Uterus (tissue), 4 donors: ENCODE data around the gene OTOA. TPM values are rescaled to one million over a fixed set of nuclear protein-coding genes. Genes with fewer than 3 reads are reported as not detected.

ENCODE experiments used
- DNase-seq, 2 donors: peaks; one replicate each; pipeline ENCODE4 v3.0.0-alpha.2; 2019 to 2020
- H3K27ac ChIP-seq, 2 donors: fragments of 200-600 bp; sonication (generic); 1 replicate in 1 of 2; 2 replicates in 1 of 2; pipeline ENCODE4 v1.5.1; 2016 to 2018
- H3K27me3 ChIP-seq, 2 donors: fragments of 200-600 bp; sonication (generic); one replicate each; pipeline ENCODE4 v1.5.1; 2018 to 2019; ENCODE audit warnings: control low read depth in 1 of 2
- H3K36me3 ChIP-seq, 2 donors: fragments of 200-600 bp; sonication (generic); one replicate each; pipeline ENCODE4 v1.5.1; 2019; ENCODE audit warnings: control low read depth in 1 of 2
- H3K4me1 ChIP-seq, 2 donors: fragments of 200-600 bp; sonication (generic); one replicate each; pipeline ENCODE4 v1.5.1; 2018 to 2019; ENCODE audit warnings: control low read depth in 1 of 2
- H3K4me3 ChIP-seq, 2 donors: fragments of 200-600 bp; sonication (generic); 1 replicate in 1 of 2; 2 replicates in 1 of 2; pipeline ENCODE4 v1.5.1; 2018 to 2019; ENCODE audit warnings: mild to moderate bottlenecking in 1 of 2
- H3K9me3 ChIP-seq, 2 donors: fragments of 200-600 bp; sonication (generic); one replicate each; pipeline ENCODE4 v1.5.1; 2019; ENCODE audit warnings: control low read depth in 1 of 2
- CTCF ChIP-seq, 4 experiments: fragments of 200-600 bp in 2 of 4; fragments of 450-650 bp in 2 of 4; sonication (generic) in 2 of 4; IDR thresholded peaks; one replicate each; pipeline ENCODE4 v1.5.1; 2016 to 2019; ENCODE audit warnings: antibody characterized with exemption in 4 of 4, mild to moderate bottlenecking in 2 of 4, moderate library complexity in 1 of 4
- POLR2A ChIP-seq, 2 donors: fragments of 450-650 bp; IDR thresholded peaks; one replicate each; pipeline ENCODE4 v1.6.1; 2016; ENCODE audit warnings: antibody characterized with exemption in 2 of 2, mild to moderate bottlenecking in 1 of 2, moderate library complexity in 1 of 2
- intact Hi-C: fragments of 100-400 bp; cut with DNase I; formaldehyde crosslinking; loops from one replicate; pipeline ENCODE4 v1.15.1; 2023; ENCODE audit warnings: low total_unique reads
- total RNA-seq, 4 donors: library from RNA; depleted of rRNA in 3 of 4; stranded (reverse); fragments of >200 nt in 3 of 4; gene quantifications; one replicate each; pipeline versions ENCODE4 v1.1.0 to v1.2.4, GENCODE V29; 2014 to 2023
- donor health status: DM: yes; HTN: yes; CAD: no.

The OTOA gene
- total RNA-seq, 4 donors from 2014 or later, result 0.21 to 0.28 TPM; not detected in 2

- no peaks in the 10 kb centered on the region for H3K27me3 ChIP-seq
- no peak for TF ChIP-seq POLR2A (IDR thresholded peaks at IDR 0.05)
- no peak for DNase-seq
- H3K4me3 ChIP-seq, result no peak overlapping the region
- intact Hi-C loops, result no loop called here
- H3K9me3 ChIP-seq, result no peaks in the 10 kb centered on the region
- H3K4me1 ChIP-seq, result no peaks in the 10 kb centered on the region
- H3K27ac ChIP-seq, result no peak overlapping the region
- H3K36me3 ChIP-seq, result no peaks in the 10 kb centered on the region
Observed at GRCh38 chr16:21697032-21697431, 33.3 kb downstream of the OTOA start.

- Histone ChIP-seq H3K27ac (no peak overlapping the region), H3K27me3 (no peaks in the 10 kb centered on the region), H3K9me3 (no peaks in the 10 kb centered on the region), H3K4me1 (no peaks in the 10 kb centered on the region), H3K4me3 (no peak overlapping the region), H3K36me3 (no peaks in the 10 kb centered on the region)
- intact Hi-C loops, result no loop called here
- no peak for TF ChIP-seq CTCF (IDR thresholded peaks at IDR 0.05)
- TF ChIP-seq POLR2A (IDR thresholded peaks at IDR 0.05), result no peak
- no peak for DNase-seq
Observed at GRCh38 chr16:21698169-21699032, 34.6 kb downstream of the OTOA start.

GRCh38 chr16:21701271-21701670 is 37.5 kb downstream of the OTOA start:
- intact Hi-C loops, result no loop called here

GRCh38 chr16:21702276-21702675 is 38.5 kb downstream of the OTOA start:
- TF ChIP-seq POLR2A (IDR thresholded peaks at IDR 0.05) (no peak), CTCF (IDR thresholded peaks at IDR 0.05) (no peak)
- intact Hi-C loops, result no loop called here
- no peaks in the 10 kb centered on the region for H3K9me3 ChIP-seq
- no peaks in the 10 kb centered on the region for H3K4me1 ChIP-seq
- no peak overlapping the region for H3K27ac ChIP-seq
- no peak overlapping the region for H3K4me3 ChIP-seq
- H3K36me3 ChIP-seq, result no peaks in the 10 kb centered on the region
- no peak for DNase-seq
- no peaks in the 10 kb centered on the region for H3K27me3 ChIP-seq

More at GRCh38 chr16:21701271-21701670, 37.5 kb downstream of the OTOA start:
- H3K36me3 ChIP-seq, result no peaks in the 10 kb centered on the region
- H3K4me1 ChIP-seq, result no peaks in the 10 kb centered on the region
- no peak for DNase-seq
- no peaks in the 10 kb centered on the region for H3K9me3 ChIP-seq
- H3K27me3 ChIP-seq, result no peaks in the 10 kb centered on the region
- no peak overlapping the region for H3K4me3 ChIP-seq
- H3K27ac ChIP-seq, result no peak overlapping the region
- TF ChIP-seq POLR2A (IDR thresholded peaks at IDR 0.05), result no peak
- TF ChIP-seq CTCF (IDR thresholded peaks at IDR 0.05), result no peak

- no peaks in the 10 kb centered on the region for H3K4me1 ChIP-seq
- TF ChIP-seq CTCF (IDR thresholded peaks at IDR 0.05) (no peak), POLR2A (IDR thresholded peaks at IDR 0.05) (no peak)
- no peak for DNase-seq
- no peak overlapping the region for H3K27ac ChIP-seq
- no peaks in the 10 kb centered on the region for H3K9me3 ChIP-seq
- intact Hi-C loops, result no loop called here
- no peaks in the 10 kb centered on the region for H3K36me3 ChIP-seq
- no peaks in the 10 kb centered on the region for H3K27me3 ChIP-seq
- H3K4me3 ChIP-seq, result no peak overlapping the region
Observed at GRCh38 chr16:21703156-21703555, 39.4 kb downstream of the OTOA start.
